Endothelial cell of umbilical vein (primary cell): ENCODE results near the gene RGS7. TPM values are rescaled to one million over a fixed set of nuclear protein-coding genes. Genes with fewer than 3 reads are reported as not detected.

Experiments
- BruUV-seq: library from RNA; stranded (reverse); fragments of 400-500 nt; replicated peaks from 2 replicates; lab custom pipeline; 2021; lab: Mats Ljungman, UMichigan
- CTCF ChIA-PET: fragments of 300-600, 350-600 bp; sonication (Branson Sonifier 250); formaldehyde crosslinking; loops from one replicate; lab custom pipeline; 2021; ENCODE audit warnings: antibody characterized with exemption, inconsistent platforms; lab: Charles Lee
- POLR2A ChIA-PET: fragments of 300-600, 350-600 bp; sonication (Branson Sonifier 250); formaldehyde crosslinking; loops from one replicate; lab custom pipeline; 2021; ENCODE audit warnings: antibody characterized with exemption, inconsistent platforms; lab: Charles Lee
- DNase-seq: peaks from one replicate; pipeline ENCODE4 v3.0.0-alpha.2; 2011; ENCODE audit warnings: low read depth, low spot score
- FAIRE-seq: peaks from 2 replicates; lab custom pipeline; 2011; peaks lifted over from hg19 to GRCh38; lab: Jason Lieb, UNC
- H2AFZ ChIP-seq: 2 replicates; pipeline ENCODE4 v1.6.0; 2012; ENCODE audit warnings: low read depth, low read length, control low read depth, inconsistent platforms
- H3K27ac ChIP-seq: 2 replicates; pipeline ENCODE4 v1.5.1; 2011; ENCODE audit warnings: low read depth, mild to moderate bottlenecking, control low read depth, low read length, moderate library complexity; ENCODE audit not compliant: insufficient read depth
- H3K27me3 ChIP-seq, 2 experiments: 2 replicates each; pipeline versions ENCODE4 v1.6.0 to v1.6.1; 2011; ENCODE audit warnings: low read length in 2 of 2, mixed read lengths in 1 of 2; ENCODE audit not compliant: control insufficient read depth in 2 of 2, insufficient read depth in 2 of 2
- H3K36me3 ChIP-seq, 2 experiments: 2 replicates in 1 of 2; 3 replicates in 1 of 2; pipeline ENCODE4 v1.5.1; 2011; ENCODE audit warnings: low read length in 2 of 2, mild to moderate bottlenecking in 1 of 2, moderate library complexity in 1 of 2; ENCODE audit not compliant: control insufficient read depth in 2 of 2, insufficient read depth in 2 of 2; ENCODE audit errors: extremely low read depth in 1 of 2
- H3K4me1 ChIP-seq: 3 replicates; pipeline ENCODE4 v1.5.1; 2011; ENCODE audit warnings: mild to moderate bottlenecking, low read length; ENCODE audit not compliant: control insufficient read depth, insufficient read depth; ENCODE audit errors: extremely low read depth
- H3K4me2 ChIP-seq: 2 replicates; pipeline ENCODE4 v1.6.1; 2011; ENCODE audit warnings: low read length, control low read depth, mixed read lengths; ENCODE audit not compliant: insufficient read depth
- H3K4me3 ChIP-seq, 3 experiments: fragments of 200-600 bp in 1 of 3; sonication (generic), shearing (Covaris generic) in 1 of 3; replicated peaks in 1 of 3; 2 replicates each; pipeline ENCODE4 v1.5.1; 2011 to 2016; ENCODE audit warnings: control low read depth in 3 of 3, low read length in 3 of 3, mild to moderate bottlenecking in 2 of 3, inconsistent platforms in 1 of 3, low read depth in 1 of 3, moderate library complexity in 1 of 3; ENCODE audit not compliant: insufficient read depth in 1 of 3
- H3K79me2 ChIP-seq: 2 replicates; pipeline ENCODE4 v1.6.0; 2012; ENCODE audit warnings: low read length, inconsistent platforms; ENCODE audit not compliant: control insufficient read depth, insufficient read depth
- H3K9ac ChIP-seq: replicated peaks from 2 replicates; pipeline ENCODE3; 2011; ENCODE audit warnings: low read length, control low read depth; ENCODE audit not compliant: insufficient read depth; ENCODE audit errors: extremely low read depth
- H3K9me1 ChIP-seq: replicated peaks from 3 replicates; pipeline ENCODE4 v1.6.0; 2011; ENCODE audit warnings: mild to moderate bottlenecking, low read length; ENCODE audit not compliant: control insufficient read depth, insufficient read depth; ENCODE audit errors: extremely low read depth
- H3K9me3 ChIP-seq: replicated peaks from 2 replicates; pipeline ENCODE4 v1.5.1; 2012; ENCODE audit warnings: low read length, inconsistent platforms; ENCODE audit not compliant: control insufficient read depth, insufficient read depth
- H4K20me1 ChIP-seq: replicated peaks from 2 replicates; pipeline ENCODE3; 2011; ENCODE audit warnings: mild to moderate bottlenecking, low read length; ENCODE audit not compliant: control insufficient read depth, insufficient read depth; ENCODE audit errors: extremely low read depth
- FOS ChIP-seq: IDR thresholded peaks from 2 replicates; pipeline ENCODE4 v1.6.1; 2011; ENCODE audit warnings: mild to moderate bottlenecking, low read length, moderate library complexity, borderline replicate concordance; ENCODE audit not compliant: insufficient read depth
- GATA2 ChIP-seq: IDR thresholded peaks from 2 replicates; pipeline ENCODE4 v1.7.0; 2011; ENCODE audit warnings: low read depth, mild to moderate bottlenecking, moderate library complexity, mixed read lengths, low read length; ENCODE audit not compliant: insufficient read length, insufficient read depth
- JUN ChIP-seq: IDR thresholded peaks from 2 replicates; pipeline ENCODE4 v1.6.1; 2011; ENCODE audit warnings: borderline replicate concordance, low read depth; ENCODE audit not compliant: insufficient read length, insufficient read depth
- MAX ChIP-seq: IDR thresholded peaks from 2 replicates; pipeline ENCODE4 v1.6.1; 2011; ENCODE audit not compliant: insufficient read depth, insufficient read length
- MYC ChIP-seq: IDR thresholded peaks from one replicate; pipeline ENCODE4 v1.6.1; 2011; ENCODE audit warnings: mild to moderate bottlenecking, low read depth, low read length
- POLR2A ChIP-seq: IDR thresholded peaks from 2 replicates; pipeline ENCODE4 v1.6.1; 2012; ENCODE audit warnings: low read depth, mild to moderate bottlenecking, control low read depth, low read length
- POLR2AphosphoS5 ChIP-seq: IDR thresholded peaks from 2 replicates; pipeline ENCODE4 v1.6.1; 2012; ENCODE audit warnings: low read depth, mild to moderate bottlenecking, control low read depth, low read length, moderate library complexity; ENCODE audit not compliant: insufficient read depth
- dilution Hi-C: fragments of 300-500 bp; cut with MboI; formaldehyde crosslinking; loops from one replicate; pipeline ENCODE4 v1.15.0; 2019; ENCODE audit warnings: low sequenced_read_pairs; ENCODE audit not compliant: extremely low pct_ligation_motif_present
- intact Hi-C: fragments of 100-400 bp; cut with micrococcal nuclease; formaldehyde crosslinking; loops from one replicate; pipeline ENCODE4 v1.10.0; 2022
- polyA plus RNA-seq, 4 experiments: library from polyadenylated mRNA; depleted of rRNA in 3 of 4; stranded (reverse) in 3 of 4; unstranded in 1 of 4; fragments of >200 nt; gene quantifications; 2 replicates each; pipeline versions ENCODE4 v1.2.1 to v1.2.3, GENCODE V29; 2011 to 2012; ENCODE audit warnings: missing spikeins in 1 of 4
- total RNA-seq: library from RNA; stranded (reverse); gene quantifications from 2 replicates; pipeline ENCODE4 v1.2.3, GENCODE V29; 2021
- TF ChIP-seq, protein P1 (sequence below), 2 donors: IDR thresholded peaks; 1 replicate in 1 of 2; 2 replicates in 1 of 2; pipeline ENCODE4 v1.5.1; 2011; ENCODE audit warnings: low read length in 2 of 2, mild to moderate bottlenecking in 2 of 2, moderate library complexity in 2 of 2, control low read depth in 1 of 2, inconsistent platforms in 1 of 2, low read depth in 1 of 2; ENCODE audit not compliant: insufficient read depth in 1 of 2; ENCODE audit errors: extremely low read depth in 1 of 2

RGS7 gene
- total and polyA plus RNA-seq, 2 donors (not counting 3 experiments of a cell fraction or from before 2014, with no cell fraction given) = 0.43 to 0.44 TPM

- Histone ChIP-seq H3K9me3 (no peaks in the 10 kb centered on the region), H3K9me1 (no peaks in the 10 kb centered on the region), H3K79me2 (no peaks in the 10 kb centered on the region), H3K4me2 (no peak overlapping the region), H2AFZ (no peak overlapping the region), H3K36me3 (no peaks in the 10 kb centered on the region), H3K9ac (no peak overlapping the region), H3K4me1 (no peaks in the 10 kb centered on the region), H3K27ac (no peak overlapping the region), H3K4me3 (no peak overlapping the region), H3K27me3 (no peaks in the 10 kb centered on the region), H4K20me1 (no peaks in the 10 kb centered on the region)
- intact Hi-C loops = no loop called here
- DNase-seq (peak; percentile 32), FAIRE-seq (peak; percentile 38)
- CTCF ChIA-PET = interaction anchor here (0.8 to 0.9 kb wide), 3 partner anchors 34 to 162 kb away, joined by 3 to 5 read pairs (median 4); no protein-coding TSS in a partner anchor
- dilution Hi-C loops = no loop called here
- POLR2A ChIA-PET = no interaction called here
- TF ChIP-seq MYC = no peak
- no TSS peak for BruUV-seq
Observed at GRCh38 chr1:241323514-241324195, 33.4 kb downstream of the RGS7 start.

- no peaks in the 10 kb centered on the region for H3K9me3 ChIP-seq
- no peak for TF ChIP-seq MAX
- no peak for TF ChIP-seq FOS
- no peak for TF ChIP-seq JUN
- no peak for TF ChIP-seq POLR2AphosphoS5
- no peak for TF ChIP-seq POLR2A
- TF ChIP-seq, protein P1, sequence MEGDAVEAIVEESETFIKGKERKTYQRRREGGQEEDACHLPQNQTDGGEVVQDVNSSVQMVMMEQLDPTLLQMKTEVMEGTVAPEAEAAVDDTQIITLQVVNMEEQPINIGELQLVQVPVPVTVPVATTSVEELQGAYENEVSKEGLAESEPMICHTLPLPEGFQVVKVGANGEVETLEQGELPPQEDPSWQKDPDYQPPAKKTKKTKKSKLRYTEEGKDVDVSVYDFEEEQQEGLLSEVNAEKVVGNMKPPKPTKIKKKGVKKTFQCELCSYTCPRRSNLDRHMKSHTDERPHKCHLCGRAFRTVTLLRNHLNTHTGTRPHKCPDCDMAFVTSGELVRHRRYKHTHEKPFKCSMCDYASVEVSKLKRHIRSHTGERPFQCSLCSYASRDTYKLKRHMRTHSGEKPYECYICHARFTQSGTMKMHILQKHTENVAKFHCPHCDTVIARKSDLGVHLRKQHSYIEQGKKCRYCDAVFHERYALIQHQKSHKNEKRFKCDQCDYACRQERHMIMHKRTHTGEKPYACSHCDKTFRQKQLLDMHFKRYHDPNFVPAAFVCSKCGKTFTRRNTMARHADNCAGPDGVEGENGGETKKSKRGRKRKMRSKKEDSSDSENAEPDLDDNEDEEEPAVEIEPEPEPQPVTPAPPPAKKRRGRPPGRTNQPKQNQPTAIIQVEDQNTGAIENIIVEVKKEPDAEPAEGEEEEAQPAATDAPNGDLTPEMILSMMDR (IDR thresholded peaks at IDR 0.05; ENCODE audit: extremely low read depth in 1 of 2, insufficient read depth in 1 of 2, low read depth in 1 of 2, low read length in 2 of 2) = no peak
- no peak for TF ChIP-seq GATA2
- dilution Hi-C loops = no loop called here
- no peaks in the 10 kb centered on the region for H3K4me1 ChIP-seq
- H3K9ac ChIP-seq = no peak overlapping the region
- H3K9me1 ChIP-seq = no peaks in the 10 kb centered on the region
- DNase-seq (no peak), FAIRE-seq (no peak)
- no peaks in the 10 kb centered on the region for H4K20me1 ChIP-seq
- H2AFZ ChIP-seq = no peak overlapping the region
- BruUV-seq = no TSS peak
- intact Hi-C loops = loop anchor here (10.0 kb wide), 1 partner anchor 163 kb away; no protein-coding TSS in a partner anchor
- H3K36me3 ChIP-seq = no peaks in the 10 kb centered on the region
- no peak overlapping the region for H3K27ac ChIP-seq
- ChIA-PET CTCF (no interaction called here), POLR2A (no interaction called here)
- H3K4me3 ChIP-seq = no peak overlapping the region
- H3K79me2 ChIP-seq = no peaks in the 10 kb centered on the region
- H3K4me2 ChIP-seq = no peak overlapping the region
- H3K27me3 ChIP-seq = no peaks in the 10 kb centered on the region
Observed at GRCh38 chr1:241317676-241318075, 39.3 kb downstream of the RGS7 start.
